Measurements from ENCODE around the gene ESCO1. TPM values are rescaled to one million over a fixed set of nuclear protein-coding genes. Genes with fewer than 3 reads are reported as not detected.

Gene ESCO1
- total RNA-seq, 1 experiment from 2014 or later: 36.7 TPM

DNA sequence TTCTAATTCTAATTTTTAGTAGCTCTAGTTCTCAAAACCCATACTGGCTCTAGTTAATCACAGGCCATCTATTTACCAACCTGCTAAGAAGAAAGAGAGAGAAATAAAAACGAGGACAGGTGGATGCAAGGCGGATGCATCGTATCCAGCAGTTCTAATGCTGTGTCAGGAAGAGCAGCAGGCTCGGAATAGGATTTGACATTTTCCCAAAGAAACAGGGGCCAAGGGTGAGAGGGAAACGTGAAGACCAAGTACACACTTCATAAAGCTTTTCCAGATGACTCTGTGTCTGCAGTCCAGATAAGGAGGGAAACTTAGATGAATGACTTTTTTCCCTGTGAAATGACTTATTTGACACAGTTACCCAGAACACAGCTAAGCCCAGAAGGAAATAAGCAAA is 117.5 kb downstream of the ESCO1 start:
- TF ChIP-seq, protein P1, sequence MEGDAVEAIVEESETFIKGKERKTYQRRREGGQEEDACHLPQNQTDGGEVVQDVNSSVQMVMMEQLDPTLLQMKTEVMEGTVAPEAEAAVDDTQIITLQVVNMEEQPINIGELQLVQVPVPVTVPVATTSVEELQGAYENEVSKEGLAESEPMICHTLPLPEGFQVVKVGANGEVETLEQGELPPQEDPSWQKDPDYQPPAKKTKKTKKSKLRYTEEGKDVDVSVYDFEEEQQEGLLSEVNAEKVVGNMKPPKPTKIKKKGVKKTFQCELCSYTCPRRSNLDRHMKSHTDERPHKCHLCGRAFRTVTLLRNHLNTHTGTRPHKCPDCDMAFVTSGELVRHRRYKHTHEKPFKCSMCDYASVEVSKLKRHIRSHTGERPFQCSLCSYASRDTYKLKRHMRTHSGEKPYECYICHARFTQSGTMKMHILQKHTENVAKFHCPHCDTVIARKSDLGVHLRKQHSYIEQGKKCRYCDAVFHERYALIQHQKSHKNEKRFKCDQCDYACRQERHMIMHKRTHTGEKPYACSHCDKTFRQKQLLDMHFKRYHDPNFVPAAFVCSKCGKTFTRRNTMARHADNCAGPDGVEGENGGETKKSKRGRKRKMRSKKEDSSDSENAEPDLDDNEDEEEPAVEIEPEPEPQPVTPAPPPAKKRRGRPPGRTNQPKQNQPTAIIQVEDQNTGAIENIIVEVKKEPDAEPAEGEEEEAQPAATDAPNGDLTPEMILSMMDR (conservative IDR thresholded peaks at IDR 0.05): no peak
- H3K79me1 ChIP-seq (ENCODE audit: insufficient read depth, low read depth, low read length, poor library complexity, severe bottlenecking): no peaks in the 10 kb centered on the region

More for the DNA sequence above, 117.5 kb downstream of the ESCO1 start:
- Histone ChIP-seq H3K23me2 (ENCODE audit: insufficient read length, low read depth, low read length, poor library complexity, severe bottlenecking) (no peaks in the 10 kb centered on the region), H3T11ph (ENCODE audit: low read length) (no peak overlapping the region), H3K18ac (ENCODE audit: insufficient read length, low read depth, low read length) (no peak overlapping the region), H3K79me2 (ENCODE audit: insufficient read depth, low read length) (no peaks in the 10 kb centered on the region), H3K9me3 (ENCODE audit: control insufficient read depth, low read depth, low read length) (no peaks in the 10 kb centered on the region), H4K20me1 (ENCODE audit: control insufficient read depth, insufficient read depth, insufficient read length) (no peaks in the 10 kb centered on the region), H3K4me1 (ENCODE audit: insufficient read depth, low read length) (peaks cover 2% of the 10 kb centered on the region; the same call in 1 of the 2 replicates), H3K27me3 (ENCODE audit: insufficient read depth, low read length) (no peaks in the 10 kb centered on the region), H2BK120ac (ENCODE audit: low read depth, low read length, poor library complexity, severe bottlenecking) (no peak overlapping the region), H3K27ac (ENCODE audit: insufficient read length, low read depth, low read length) (no peak overlapping the region), H3K4me2 (ENCODE audit: insufficient read depth, insufficient read length, low read length) (no peak overlapping the region), H4K5ac (ENCODE audit: insufficient read length, low read depth, low read length) (no peak overlapping the region), H3K56ac (ENCODE audit: insufficient read length, low read depth, low read length) (no peak overlapping the region), H4K8ac (replicated peaks; ENCODE audit: insufficient read length, low read depth, low read length) (no peak overlapping the region), H3K9ac (ENCODE audit: extremely low read depth, insufficient read length, low read length) (no peak overlapping the region), H3K14ac (ENCODE audit: insufficient read depth, low read length) (no peak overlapping the region), H2BK5ac (ENCODE audit: insufficient read length, low read length) (no peak overlapping the region), H4K91ac (ENCODE audit: insufficient read length, low read depth, low read length) (no peak overlapping the region), H3K4ac (ENCODE audit: low read depth, low read length) (no peak overlapping the region), H2AFZ (ENCODE audit: low read length) (no peak overlapping the region), H2BK15ac (ENCODE audit: low read depth, low read length) (no peak overlapping the region), H2BK12ac (ENCODE audit: insufficient read length, low read depth, low read length) (no peak overlapping the region), H2BK20ac (ENCODE audit: low read depth, low read length, poor library complexity, severe bottlenecking) (no peak overlapping the region), H2AK5ac (ENCODE audit: insufficient read length, low read length) (no peak overlapping the region), H3K23ac (ENCODE audit: insufficient read length, low read depth, low read length) (no peak overlapping the region)
- no peak overlapping the region for H3K4me3 Mint-ChIP-seq
- WGBS (ENCODE audit: extremely low coverage, insufficient read length, low lambda C conversion rate): no CpG with 5 or more reads among the region's 5 CpGs
- H3K27me3 Mint-ChIP-seq (ENCODE audit: low read depth): no peaks in the 10 kb centered on the region; the same call in 1 of the 2 replicates
- DNase-seq: no peak
- H3K9me3 Mint-ChIP-seq: no peaks in the 10 kb centered on the region; a peak in 1 of 5 replicates
- peaks cover 0 to 3% (median 0%) of the 10 kb centered on the region in 3 experiments; a peak in 1 of 7 replicates for H3K36me3 Mint-ChIP-seq (ENCODE audit: insufficient read depth in 1 of 3, low read depth in 3 of 3)
- H3K4me1 Mint-ChIP-seq: peaks cover 15% of the 10 kb centered on the region in 2 experiments
- H3K27ac Mint-ChIP-seq: no peak overlapping the region

Measured in H9 (cell line).